Endothelial cell of umbilical vein (primary cell): Measurements from ENCODE around the gene MDP1. TPM values are rescaled to one million over a fixed set of nuclear protein-coding genes. Genes with fewer than 3 reads are reported as not detected.

Source experiments
- BruUV-seq: library from RNA; stranded (reverse); fragments of 400-500 nt; replicated peaks from 2 replicates; lab custom pipeline; 2021; lab: Mats Ljungman, UMichigan
- CTCF ChIA-PET: fragments of 300-600, 350-600 bp; sonication (Branson Sonifier 250); formaldehyde crosslinking; loops from one replicate; lab custom pipeline; 2021; ENCODE audit warnings: antibody characterized with exemption, inconsistent platforms; lab: Charles Lee
- POLR2A ChIA-PET: fragments of 300-600, 350-600 bp; sonication (Branson Sonifier 250); formaldehyde crosslinking; loops from one replicate; lab custom pipeline; 2021; ENCODE audit warnings: antibody characterized with exemption, inconsistent platforms; lab: Charles Lee
- DNase-seq: peaks from one replicate; pipeline ENCODE4 v3.0.0-alpha.2; 2011; ENCODE audit warnings: low read depth, low spot score
- FAIRE-seq: peaks from 2 replicates; lab custom pipeline; 2011; peaks lifted over from hg19 to GRCh38; lab: Jason Lieb, UNC
- H2AFZ ChIP-seq: 2 replicates; pipeline ENCODE4 v1.6.0; 2012; ENCODE audit warnings: low read depth, low read length, control low read depth, inconsistent platforms
- H3K27ac ChIP-seq: 2 replicates; pipeline ENCODE4 v1.5.1; 2011; ENCODE audit warnings: low read depth, mild to moderate bottlenecking, control low read depth, low read length, moderate library complexity; ENCODE audit not compliant: insufficient read depth
- H3K27me3 ChIP-seq, 2 experiments: 2 replicates each; pipeline versions ENCODE4 v1.6.0 to v1.6.1; 2011; ENCODE audit warnings: low read length in 2 of 2, mixed read lengths in 1 of 2; ENCODE audit not compliant: control insufficient read depth in 2 of 2, insufficient read depth in 2 of 2
- H3K36me3 ChIP-seq, 2 experiments: 2 replicates in 1 of 2; 3 replicates in 1 of 2; pipeline ENCODE4 v1.5.1; 2011; ENCODE audit warnings: low read length in 2 of 2, mild to moderate bottlenecking in 1 of 2, moderate library complexity in 1 of 2; ENCODE audit not compliant: control insufficient read depth in 2 of 2, insufficient read depth in 2 of 2; ENCODE audit errors: extremely low read depth in 1 of 2
- H3K4me1 ChIP-seq: 3 replicates; pipeline ENCODE4 v1.5.1; 2011; ENCODE audit warnings: mild to moderate bottlenecking, low read length; ENCODE audit not compliant: control insufficient read depth, insufficient read depth; ENCODE audit errors: extremely low read depth
- H3K4me2 ChIP-seq: 2 replicates; pipeline ENCODE4 v1.6.1; 2011; ENCODE audit warnings: low read length, control low read depth, mixed read lengths; ENCODE audit not compliant: insufficient read depth
- H3K4me3 ChIP-seq, 3 experiments: fragments of 200-600 bp in 1 of 3; sonication (generic), shearing (Covaris generic) in 1 of 3; replicated peaks in 1 of 3; 2 replicates each; pipeline ENCODE4 v1.5.1; 2011 to 2016; ENCODE audit warnings: control low read depth in 3 of 3, low read length in 3 of 3, mild to moderate bottlenecking in 2 of 3, inconsistent platforms in 1 of 3, low read depth in 1 of 3, moderate library complexity in 1 of 3; ENCODE audit not compliant: insufficient read depth in 1 of 3
- H3K79me2 ChIP-seq: 2 replicates; pipeline ENCODE4 v1.6.0; 2012; ENCODE audit warnings: low read length, inconsistent platforms; ENCODE audit not compliant: control insufficient read depth, insufficient read depth
- H3K9ac ChIP-seq: replicated peaks from 2 replicates; pipeline ENCODE3; 2011; ENCODE audit warnings: low read length, control low read depth; ENCODE audit not compliant: insufficient read depth; ENCODE audit errors: extremely low read depth
- H3K9me1 ChIP-seq: replicated peaks from 3 replicates; pipeline ENCODE4 v1.6.0; 2011; ENCODE audit warnings: mild to moderate bottlenecking, low read length; ENCODE audit not compliant: control insufficient read depth, insufficient read depth; ENCODE audit errors: extremely low read depth
- H3K9me3 ChIP-seq: replicated peaks from 2 replicates; pipeline ENCODE4 v1.5.1; 2012; ENCODE audit warnings: low read length, inconsistent platforms; ENCODE audit not compliant: control insufficient read depth, insufficient read depth
- H4K20me1 ChIP-seq: replicated peaks from 2 replicates; pipeline ENCODE3; 2011; ENCODE audit warnings: mild to moderate bottlenecking, low read length; ENCODE audit not compliant: control insufficient read depth, insufficient read depth; ENCODE audit errors: extremely low read depth
- CTCF ChIP-seq, 2 donors: IDR thresholded peaks; 1 replicate in 1 of 2; 2 replicates in 1 of 2; pipeline ENCODE4 v1.5.1; 2011; ENCODE audit warnings: low read length in 2 of 2, mild to moderate bottlenecking in 2 of 2, moderate library complexity in 2 of 2, control low read depth in 1 of 2, inconsistent platforms in 1 of 2, low read depth in 1 of 2; ENCODE audit not compliant: insufficient read depth in 1 of 2; ENCODE audit errors: extremely low read depth in 1 of 2
- EZH2 ChIP-seq: IDR thresholded peaks from 2 replicates; pipeline ENCODE4 v1.6.1; 2012; ENCODE audit warnings: borderline replicate concordance, low read depth, mild to moderate bottlenecking, moderate library complexity, low read length, inconsistent platforms; ENCODE audit not compliant: severe bottlenecking
- FOS ChIP-seq: IDR thresholded peaks from 2 replicates; pipeline ENCODE4 v1.6.1; 2011; ENCODE audit warnings: mild to moderate bottlenecking, low read length, moderate library complexity, borderline replicate concordance; ENCODE audit not compliant: insufficient read depth
- GATA2 ChIP-seq: IDR thresholded peaks from 2 replicates; pipeline ENCODE4 v1.7.0; 2011; ENCODE audit warnings: low read depth, mild to moderate bottlenecking, moderate library complexity, mixed read lengths, low read length; ENCODE audit not compliant: insufficient read length, insufficient read depth
- JUN ChIP-seq: IDR thresholded peaks from 2 replicates; pipeline ENCODE4 v1.6.1; 2011; ENCODE audit warnings: borderline replicate concordance, low read depth; ENCODE audit not compliant: insufficient read length, insufficient read depth
- MAX ChIP-seq: IDR thresholded peaks from 2 replicates; pipeline ENCODE4 v1.6.1; 2011; ENCODE audit not compliant: insufficient read depth, insufficient read length
- MYC ChIP-seq: IDR thresholded peaks from one replicate; pipeline ENCODE4 v1.6.1; 2011; ENCODE audit warnings: mild to moderate bottlenecking, low read depth, low read length
- POLR2A ChIP-seq: IDR thresholded peaks from 2 replicates; pipeline ENCODE4 v1.6.1; 2012; ENCODE audit warnings: low read depth, mild to moderate bottlenecking, control low read depth, low read length
- POLR2AphosphoS5 ChIP-seq: IDR thresholded peaks from 2 replicates; pipeline ENCODE4 v1.6.1; 2012; ENCODE audit warnings: low read depth, mild to moderate bottlenecking, control low read depth, low read length, moderate library complexity; ENCODE audit not compliant: insufficient read depth
- dilution Hi-C: fragments of 300-500 bp; cut with MboI; formaldehyde crosslinking; loops from one replicate; pipeline ENCODE4 v1.15.0; 2019; ENCODE audit warnings: low sequenced_read_pairs; ENCODE audit not compliant: extremely low pct_ligation_motif_present
- intact Hi-C: fragments of 100-400 bp; cut with micrococcal nuclease; formaldehyde crosslinking; loops from one replicate; pipeline ENCODE4 v1.10.0; 2022
- polyA plus RNA-seq, 4 experiments: library from polyadenylated mRNA; depleted of rRNA in 3 of 4; stranded (reverse) in 3 of 4; unstranded in 1 of 4; fragments of >200 nt; gene quantifications; 2 replicates each; pipeline versions ENCODE4 v1.2.1 to v1.2.3, GENCODE V29; 2011 to 2012; ENCODE audit warnings: missing spikeins in 1 of 4
- total RNA-seq: library from RNA; stranded (reverse); gene quantifications from 2 replicates; pipeline ENCODE4 v1.2.3, GENCODE V29; 2021

Gene MDP1
- total and polyA plus RNA-seq, 2 donors (not counting 3 experiments of a cell fraction or from before 2014, with no cell fraction given), result 8.1 to 22.7 TPM

- H3K9me1 ChIP-seq, result no peaks in the 10 kb centered on the region
- H4K20me1 ChIP-seq, result no peaks in the 10 kb centered on the region
- dilution Hi-C loops, result no loop called here
- H3K4me3 ChIP-seq, result no peak overlapping the region
- ChIA-PET POLR2A (interaction anchor here (1.2 kb wide), 1 partner anchor 24 kb away, joined by 3 read pairs; the partner anchor contains the start of gene IRF9), CTCF (interaction anchor here (0.9 to 1.2 kb wide), 3 partner anchors 24 to 111 kb away, joined by 3 read pairs; partner anchors contain the start of gene IRF9)
- no peak overlapping the region for H3K27ac ChIP-seq
- DNase-seq (no peak), FAIRE-seq (no peak)
- H3K4me2 ChIP-seq, result no peak overlapping the region
- no peak for TF ChIP-seq JUN
- TF ChIP-seq POLR2A, result no peak
- TF ChIP-seq CTCF (IDR thresholded peaks at IDR 0.05; ENCODE audit: extremely low read depth in 1 of 2, insufficient read depth in 1 of 2, low read depth in 1 of 2, low read length in 2 of 2), result no peak
- no peak for TF ChIP-seq MYC
- TF ChIP-seq GATA2, result no peak
- no peak for TF ChIP-seq EZH2
- TF ChIP-seq POLR2AphosphoS5, result no peak
- TF ChIP-seq FOS, result no peak
- no peak for TF ChIP-seq MAX
- H3K27me3 ChIP-seq, result no peaks in the 10 kb centered on the region
- H3K9me3 ChIP-seq, result no peaks in the 10 kb centered on the region
- H3K4me1 ChIP-seq, result peaks cover 6% of the 10 kb centered on the region
- peaks cover 0 to 30% of the 10 kb centered on the region in 2 experiments for H3K36me3 ChIP-seq
- no peak overlapping the region for H2AFZ ChIP-seq
- intact Hi-C loops, result no loop called here
- no peak overlapping the region for H3K9ac ChIP-seq
- BruUV-seq, result no TSS peak
- H3K79me2 ChIP-seq, result peaks cover 5% of the 10 kb centered on the region
These were observed 30.8 kb downstream of the MDP1 start for GRCh38 chr14:24185026-24185425.
